Ishikawa (cell line): ENCODE data around the gene KCNJ6.

ENCODE experiments used
- CEBPB ChIP-seq: IDR thresholded peaks from 2 replicates; pipeline ENCODE4 v1.6.1; 2012
- CREB1 ChIP-seq: IDR thresholded peaks from 2 replicates; pipeline ENCODE4 v1.6.1; 2012; ENCODE audit warnings: low read depth
- EGR1 ChIP-seq: IDR thresholded peaks from 2 replicates; pipeline ENCODE4 v1.6.1; 2012
- EP300 ChIP-seq: IDR thresholded peaks from 2 replicates; pipeline ENCODE4 v1.6.1; 2012; ENCODE audit warnings: borderline replicate concordance
- FOXM1 ChIP-seq: IDR thresholded peaks from 2 replicates; pipeline ENCODE4 v1.6.1; 2012; ENCODE audit warnings: low read depth, borderline replicate concordance
- MAX ChIP-seq: IDR thresholded peaks from 2 replicates; pipeline ENCODE4 v1.6.1; 2012
- NFIC ChIP-seq: IDR thresholded peaks from 2 replicates; pipeline ENCODE4 v1.6.1; 2012
- RAD21 ChIP-seq: IDR thresholded peaks from 2 replicates; pipeline ENCODE4 v1.6.1; 2012; ENCODE audit warnings: low read depth
- REST ChIP-seq: IDR thresholded peaks from 2 replicates; pipeline ENCODE4 v1.6.1; 2012; ENCODE audit warnings: low read depth, mild to moderate bottlenecking
- TAF1 ChIP-seq: IDR thresholded peaks from 2 replicates; pipeline ENCODE4 v1.6.1; 2012; ENCODE audit warnings: low read depth, mild to moderate bottlenecking
- TCF12 ChIP-seq: IDR thresholded peaks from 2 replicates; pipeline ENCODE4 v1.6.1; 2012; ENCODE audit warnings: low read depth
- TEAD4 ChIP-seq: IDR thresholded peaks from 2 replicates; pipeline ENCODE4 v1.6.1; 2012
- USF1 ChIP-seq: IDR thresholded peaks from 2 replicates; pipeline ENCODE4 v1.6.1; 2012
- YY1 ChIP-seq: IDR thresholded peaks from 2 replicates; pipeline ENCODE4 v1.6.1; 2012; ENCODE audit warnings: low read depth
- ZBTB7A ChIP-seq: IDR thresholded peaks from 2 replicates; pipeline ENCODE4 v1.6.1; 2012; ENCODE audit warnings: low read depth

KCNJ6 gene

GRCh38 chr21:37594472-37594951 is 321.7 kb downstream of the KCNJ6 start:
- TF ChIP-seq NFIC: no peak
- no peak for TF ChIP-seq TAF1
- no peak for TF ChIP-seq CREB1
- no peak for TF ChIP-seq YY1
- no peak for TF ChIP-seq ZBTB7A
- no peak for TF ChIP-seq USF1

DNA sequence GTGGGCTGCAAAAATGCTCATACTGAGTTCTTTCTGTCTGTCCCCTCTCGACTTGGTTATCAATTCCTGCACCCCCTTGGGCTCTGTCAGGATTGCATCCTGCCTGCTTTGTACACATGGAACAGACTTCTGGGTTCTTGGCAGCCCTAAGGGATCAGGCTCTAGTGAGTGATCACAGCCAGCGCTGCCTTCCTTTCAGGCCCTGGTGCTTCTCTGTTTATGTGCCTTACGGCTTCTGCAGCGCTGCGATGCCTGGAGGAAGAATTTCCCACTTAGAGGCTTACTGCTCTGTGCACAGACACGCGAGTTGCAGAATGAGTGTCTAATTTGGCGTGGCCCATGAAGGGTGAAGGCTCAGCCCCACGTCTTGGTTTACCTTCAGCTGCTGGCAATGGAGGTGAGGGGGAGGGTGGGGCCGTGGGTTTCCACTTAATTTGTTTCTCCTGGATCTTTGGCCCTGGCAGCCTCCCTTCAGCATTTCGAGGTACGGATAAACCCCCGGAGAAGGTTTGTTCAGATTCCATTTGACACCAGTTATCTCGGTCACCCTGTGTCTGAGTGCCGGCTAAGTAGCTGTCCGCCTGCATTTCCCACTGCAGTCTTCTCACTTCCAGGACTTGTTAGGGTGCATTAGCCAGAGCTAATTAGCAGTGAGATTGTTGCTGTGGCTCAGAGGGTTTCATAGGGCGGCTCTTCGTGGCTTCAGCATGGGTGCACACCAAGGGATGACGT is 322.4 kb downstream of the KCNJ6 start:
- TF ChIP-seq FOXM1 (no peak), CREB1 (no peak), EGR1 (no peak), TAF1 (no peak), EP300 (no peak), CEBPB (no peak)

- TF ChIP-seq FOXM1: peak; percentile 54; the same call in 1 of the 2 replicates
- TF ChIP-seq TEAD4: peak; percentile 58
- TF ChIP-seq MAX: peak; percentile 30; the same call in 1 of the 2 replicates
- TF ChIP-seq NFIC: 0 out of 2 replicates have a peak, but pooled peaks have one; percentile 25
- peak; percentile 69; the same call in 1 of the 2 replicates for TF ChIP-seq EP300
- no peak for TF ChIP-seq TAF1
- peak; percentile 80 for TF ChIP-seq TCF12
- TF ChIP-seq REST: no peak
- TF ChIP-seq ZBTB7A: 0 out of 2 replicates have a peak, but pooled peaks have one; percentile 66
- no peak for TF ChIP-seq USF1
- TF ChIP-seq RAD21: peak; percentile 17; the same call in 1 of the 2 replicates
Observed at GRCh38 chr21:37593015-37593414, 323.2 kb downstream of the KCNJ6 start.

- TF ChIP-seq TEAD4 (no peak), REST (no peak), FOXM1 (no peak), TAF1 (no peak), YY1 (no peak), NFIC (no peak), USF1 (no peak), EP300 (no peak), EGR1 (no peak), MAX (no peak)
Observed at GRCh38 chr21:37592496-37592895, 323.8 kb downstream of the KCNJ6 start.

GRCh38 chr21:37587635-37588177 is 328.6 kb downstream of the KCNJ6 start:
- TF ChIP-seq REST (no peak), MAX (no peak), ZBTB7A (no peak), NFIC (no peak), TEAD4 (no peak), USF1 (no peak), FOXM1 (no peak), CREB1 (no peak), EGR1 (no peak), TCF12 (no peak), YY1 (no peak), RAD21 (no peak), TAF1 (no peak)
